Skeletal muscle tissue (tissue), 4 donors: ENCODE measurements around the gene PPIL6. TPM values are rescaled to one million over a fixed set of nuclear protein-coding genes. Genes with fewer than 3 reads are reported as not detected.

Experiments used
- H3K27ac ChIP-seq: one replicate; pipeline ENCODE4 v1.7.0; 2013; ENCODE audit warnings: mild to moderate bottlenecking, low read depth, low read length, inconsistent platforms
- H3K27me3 ChIP-seq, 3 donors: one replicate each; pipeline ENCODE4 v1.7.0; 2013; ENCODE audit warnings: low read length in 3 of 3; ENCODE audit not compliant: control insufficient read depth in 3 of 3, insufficient read depth in 3 of 3
- H3K36me3 ChIP-seq, 3 donors: one replicate each; pipeline ENCODE4 v1.7.0; 2013; ENCODE audit warnings: low read length in 3 of 3; ENCODE audit not compliant: control insufficient read depth in 3 of 3, insufficient read depth in 3 of 3
- H3K4me1 ChIP-seq, 3 donors: one replicate each; pipeline ENCODE4 v1.7.0; 2013; ENCODE audit warnings: low read length in 3 of 3, mild to moderate bottlenecking in 3 of 3; ENCODE audit not compliant: control insufficient read depth in 3 of 3, insufficient read depth in 3 of 3
- H3K4me3 ChIP-seq, 3 donors: one replicate each; pipeline ENCODE4 v1.7.0; 2013; ENCODE audit warnings: low read length in 3 of 3
- H3K9ac ChIP-seq, 3 donors: one replicate each; pipeline ENCODE4 v1.7.0; 2013; ENCODE audit warnings: low read length in 3 of 3, mild to moderate bottlenecking in 3 of 3, moderate library complexity in 2 of 3, low read depth in 1 of 3
- H3K9me3 ChIP-seq, 3 donors: one replicate each; pipeline ENCODE4 v1.7.0; 2013; ENCODE audit warnings: low read length in 3 of 3; ENCODE audit not compliant: control insufficient read depth in 3 of 3
- total RNA-seq: library from RNA; depleted of rRNA; stranded (reverse); fragments of >200 nt; gene quantifications from one replicate; pipeline ENCODE4 v1.2.3, GENCODE V29; 2014
- donor health status: Osteomylitis.

PPIL6 gene
- total RNA-seq, 1 donor from 2014 or later = 15.7 TPM

- H3K36me3 ChIP-seq = peaks cover 3 to 28% (median 25%) of the 10 kb centered on the region in 3 donors
- H3K27ac ChIP-seq = no peak overlapping the region
- peaks cover 4 to 11% (median 8%) of the 10 kb centered on the region in 3 donors for H3K4me1 ChIP-seq
- no peaks in the 10 kb centered on the region for H3K27me3 ChIP-seq
- no peak overlapping the region for H3K9ac ChIP-seq
- no peak overlapping the region for H3K4me3 ChIP-seq
- H3K9me3 ChIP-seq = no peaks in the 10 kb centered on the region
These were observed 84.2 kb downstream of the PPIL6 start for GRCh38 chr6:109356237-109356636.

- H3K36me3 ChIP-seq = peaks cover 3 to 13% (median 7%) of the 10 kb centered on the region in 3 donors
- no peaks in the 10 kb centered on the region for H3K27me3 ChIP-seq
- H3K4me1 ChIP-seq = peaks cover 7 to 22% (median 14%) of the 10 kb centered on the region in 3 donors
- no peak overlapping the region for H3K4me3 ChIP-seq
- H3K9me3 ChIP-seq = no peaks in the 10 kb centered on the region
- H3K27ac ChIP-seq = no peak overlapping the region
- H3K9ac ChIP-seq = no peak overlapping the region
These were observed 88.9 kb downstream of the PPIL6 start for GRCh38 chr6:109351231-109352130.

- H3K27ac ChIP-seq = no peak overlapping the region
- H3K27me3 ChIP-seq = no peaks in the 10 kb centered on the region
- no peak overlapping the region for H3K4me3 ChIP-seq
- H3K9me3 ChIP-seq = no peaks in the 10 kb centered on the region
- peaks cover 0 to 5% (median 0%) of the 10 kb centered on the region in 3 donors for H3K36me3 ChIP-seq
- peaks cover 7 to 22% (median 14%) of the 10 kb centered on the region in 3 donors for H3K4me1 ChIP-seq
- peak overlapping the region in 1 of 3 donors; percentile 23 for H3K9ac ChIP-seq
These were observed 90.9 kb downstream of the PPIL6 start for GRCh38 chr6:109349419-109349987.

- Histone ChIP-seq H3K27ac (no peak overlapping the region), H3K9ac (no peak overlapping the region), H3K4me3 (no peak overlapping the region), H3K9me3 (no peaks in the 10 kb centered on the region), H3K36me3 (peaks cover 0 to 5% (median 0%) of the 10 kb centered on the region in 3 donors), H3K27me3 (no peaks in the 10 kb centered on the region), H3K4me1 (peaks cover 7 to 22% (median 14%) of the 10 kb centered on the region in 3 donors)
These were observed 92.2 kb downstream of the PPIL6 start for GRCh38 chr6:109348226-109348625.

GRCh38 chr6:109347779-109348178, 92.6 kb downstream of the PPIL6 start:
- H3K27ac ChIP-seq = no peak overlapping the region
- H3K27me3 ChIP-seq = no peaks in the 10 kb centered on the region
- H3K9me3 ChIP-seq = no peaks in the 10 kb centered on the region
- H3K4me1 ChIP-seq = peaks cover 7 to 22% (median 14%) of the 10 kb centered on the region in 3 donors
- H3K4me3 ChIP-seq = no peak overlapping the region
- H3K36me3 ChIP-seq = peaks cover 0 to 5% (median 0%) of the 10 kb centered on the region in 3 donors
- no peak overlapping the region for H3K9ac ChIP-seq

GRCh38 chr6:109345986-109346385, 94.4 kb downstream of the PPIL6 start:
- Histone ChIP-seq H3K9me3 (no peaks in the 10 kb centered on the region), H3K36me3 (peaks cover 0 to 3% (median 0%) of the 10 kb centered on the region in 3 donors), H3K4me3 (no peak overlapping the region), H3K9ac (no peak overlapping the region), H3K27me3 (no peaks in the 10 kb centered on the region), H3K27ac (no peak overlapping the region), H3K4me1 (peaks cover 11 to 17% (median 16%) of the 10 kb centered on the region in 3 donors)

GRCh38 chr6:109344226-109344625, 96.2 kb downstream of the PPIL6 start:
- Histone ChIP-seq H3K9ac (no peak overlapping the region), H3K36me3 (peaks cover 0 to 3% (median 0%) of the 10 kb centered on the region in 3 donors), H3K9me3 (no peaks in the 10 kb centered on the region), H3K27ac (no peak overlapping the region), H3K27me3 (no peaks in the 10 kb centered on the region), H3K4me3 (no peak overlapping the region), H3K4me1 (peaks cover 7 to 16% (median 11%) of the 10 kb centered on the region in 3 donors)

GRCh38 chr6:109343518-109343917, 96.9 kb downstream of the PPIL6 start:
- Histone ChIP-seq H3K36me3 (peaks cover 0 to 3% (median 0%) of the 10 kb centered on the region in 3 donors), H3K27me3 (no peaks in the 10 kb centered on the region), H3K9ac (no peak overlapping the region), H3K9me3 (no peaks in the 10 kb centered on the region), H3K27ac (no peak overlapping the region), H3K4me1 (peaks cover 7 to 15% (median 11%) of the 10 kb centered on the region in 3 donors), H3K4me3 (no peak overlapping the region)

- H3K27ac ChIP-seq = no peak overlapping the region
- H3K4me3 ChIP-seq = no peak overlapping the region
- H3K36me3 ChIP-seq = peaks cover 0 to 3% (median 0%) of the 10 kb centered on the region in 3 donors
- no peaks in the 10 kb centered on the region for H3K27me3 ChIP-seq
- H3K4me1 ChIP-seq = peaks cover 7 to 15% (median 11%) of the 10 kb centered on the region in 3 donors
- no peaks in the 10 kb centered on the region for H3K9me3 ChIP-seq
- no peak overlapping the region for H3K9ac ChIP-seq
These were observed 97.5 kb downstream of the PPIL6 start for GRCh38 chr6:109342911-109343310.

GRCh38 chr6:109342506-109342905, 97.9 kb downstream of the PPIL6 start:
- no peaks in the 10 kb centered on the region for H3K9me3 ChIP-seq
- H3K36me3 ChIP-seq = peaks cover 0 to 3% (median 0%) of the 10 kb centered on the region in 3 donors
- no peak overlapping the region for H3K4me3 ChIP-seq
- H3K9ac ChIP-seq = no peak overlapping the region
- peaks cover 7 to 15% (median 11%) of the 10 kb centered on the region in 3 donors for H3K4me1 ChIP-seq
- H3K27me3 ChIP-seq = no peaks in the 10 kb centered on the region
- H3K27ac ChIP-seq = no peak overlapping the region
